H1 (cell line): Measurements from ENCODE around the gene SUCNR1.

Experiments
- BCL11A ChIP-seq, 2 experiments: IDR thresholded peaks; one replicate each; pipeline ENCODE4 v1.6.1; 2011; ENCODE audit warnings: low read depth in 2 of 2, low read length in 2 of 2, mild to moderate bottlenecking in 2 of 2
- CHD2 ChIP-seq: IDR thresholded peaks from 2 replicates; pipeline ENCODE4 v1.6.1; 2012; ENCODE audit warnings: low read length, improper control_type of control experiment
- EP300 ChIP-seq, 2 experiments: IDR thresholded peaks; 1 replicate in 1 of 2; 2 replicates in 1 of 2; pipeline ENCODE4 v1.6.1; 2011 to 2012; ENCODE audit warnings: low read depth in 2 of 2, low read length in 2 of 2, mild to moderate bottlenecking in 2 of 2, borderline replicate concordance in 1 of 2, inconsistent platforms in 1 of 2, moderate library complexity in 1 of 2
- EZH2 ChIP-seq: fragments of 200-600 bp; sonication (generic); IDR thresholded peaks from 2 replicates; pipeline ENCODE4 v1.7.1; 2012; ENCODE audit warnings: low read depth, mild to moderate bottlenecking, moderate library complexity, low read length, inconsistent platforms; ENCODE audit not compliant: severe bottlenecking
- HDAC2 ChIP-seq, 2 experiments: fragments of 300-600 bp in 1 of 2; sonication (generic) in 1 of 2; IDR thresholded peaks; 2 replicates each; pipeline ENCODE4 v1.6.1; 2011 to 2012; ENCODE audit warnings: low read depth in 2 of 2, low read length in 2 of 2, mild to moderate bottlenecking in 2 of 2, moderate library complexity in 2 of 2, borderline replicate concordance in 1 of 2, inconsistent platforms in 1 of 2
- POLR2A ChIP-seq, 2 experiments: IDR thresholded peaks; 1 replicate in 1 of 2; 2 replicates in 1 of 2; pipeline ENCODE4 v1.6.1; 2011; ENCODE audit warnings: low read depth in 2 of 2, low read length in 2 of 2, mild to moderate bottlenecking in 2 of 2; ENCODE audit errors: control extremely low read depth in 1 of 2
- POLR2AphosphoS5 ChIP-seq: IDR thresholded peaks from 2 replicates; pipeline ENCODE4 v1.6.1; 2011; ENCODE audit warnings: low read depth, low read length
- RAD21 ChIP-seq, 2 experiments: IDR thresholded peaks in 1 of 2; conservative IDR thresholded peaks in 1 of 2; 2 replicates each; pipeline ENCODE4 v1.6.1; 2011; ENCODE audit warnings: low read depth in 2 of 2, low read length in 2 of 2, improper control_type of control experiment in 1 of 2, inconsistent platforms in 1 of 2, mild to moderate bottlenecking in 1 of 2, moderate library complexity in 1 of 2
- RFX5 ChIP-seq: IDR thresholded peaks from 2 replicates; pipeline ENCODE4 v1.6.1; 2011; ENCODE audit warnings: low read depth, low read length, improper control_type of control experiment, borderline replicate concordance
- RXRA ChIP-seq: IDR thresholded peaks from 2 replicates; pipeline ENCODE4 v1.6.1; 2011; ENCODE audit warnings: low read depth, mild to moderate bottlenecking, low read length, moderate library complexity; ENCODE audit not compliant: insufficient read depth
- TCF12 ChIP-seq: IDR thresholded peaks from 2 replicates; pipeline ENCODE4 v1.6.1; 2011; ENCODE audit warnings: low read depth, mild to moderate bottlenecking, low read length
- TF ChIP-seq, protein P1 (sequence below), 3 experiments: IDR thresholded peaks; 1 replicate in 2 of 3; 2 replicates in 1 of 3; pipeline versions ENCODE4 v1.5.1 to v1.6.1; 2011; ENCODE audit warnings: low read length in 3 of 3, mild to moderate bottlenecking in 3 of 3, inconsistent platforms in 2 of 3, low read depth in 1 of 3, moderate library complexity in 1 of 3; ENCODE audit not compliant: insufficient read depth in 1 of 3; ENCODE audit errors: control extremely low read depth in 1 of 3
- TF ChIP-seq, protein P2 (sequence below): IDR thresholded peaks from 2 replicates; pipeline ENCODE4 v1.6.1; 2012; ENCODE audit warnings: low read length, inconsistent platforms
- TF ChIP-seq, protein P3 (sequence below): IDR thresholded peaks from 2 replicates; pipeline ENCODE4 v1.6.1; 2011; ENCODE audit warnings: low read length, improper control_type of control experiment

DNA sequence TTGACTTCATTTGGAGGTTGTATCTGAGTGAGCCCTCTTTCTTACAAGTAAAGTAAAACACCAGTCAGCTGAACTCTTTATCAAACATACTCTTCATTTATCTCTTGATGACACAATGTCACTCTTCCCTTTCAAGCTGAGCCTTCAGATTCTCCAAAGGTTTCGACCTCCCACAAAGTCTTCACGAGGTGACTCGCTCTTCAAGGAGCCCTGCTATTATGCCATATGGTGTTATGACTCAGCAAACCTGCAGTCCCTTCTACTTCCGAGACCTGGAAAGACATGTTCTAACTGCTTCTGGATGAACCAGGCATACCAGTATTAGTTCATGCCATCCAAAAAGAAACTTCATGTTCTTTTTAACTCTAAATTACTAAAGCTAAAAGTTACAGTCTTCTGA, 36.4 kb upstream of the SUCNR1 start:
- TF ChIP-seq RAD21 (IDR thresholded peaks at IDR 0.05 in 1 of 2, conservative IDR thresholded peaks at IDR 0.05 in 1 of 2; ENCODE audit: low read depth in 2 of 2, low read length in 2 of 2) = no peak
- no peak for TF ChIP-seq POLR2A (IDR thresholded peaks at IDR 0.05; ENCODE audit: control extremely low read depth in 1 of 2, low read depth in 2 of 2, low read length in 2 of 2)
- TF ChIP-seq POLR2AphosphoS5 = no peak
- no peak for TF ChIP-seq RFX5
- TF ChIP-seq, protein P1, sequence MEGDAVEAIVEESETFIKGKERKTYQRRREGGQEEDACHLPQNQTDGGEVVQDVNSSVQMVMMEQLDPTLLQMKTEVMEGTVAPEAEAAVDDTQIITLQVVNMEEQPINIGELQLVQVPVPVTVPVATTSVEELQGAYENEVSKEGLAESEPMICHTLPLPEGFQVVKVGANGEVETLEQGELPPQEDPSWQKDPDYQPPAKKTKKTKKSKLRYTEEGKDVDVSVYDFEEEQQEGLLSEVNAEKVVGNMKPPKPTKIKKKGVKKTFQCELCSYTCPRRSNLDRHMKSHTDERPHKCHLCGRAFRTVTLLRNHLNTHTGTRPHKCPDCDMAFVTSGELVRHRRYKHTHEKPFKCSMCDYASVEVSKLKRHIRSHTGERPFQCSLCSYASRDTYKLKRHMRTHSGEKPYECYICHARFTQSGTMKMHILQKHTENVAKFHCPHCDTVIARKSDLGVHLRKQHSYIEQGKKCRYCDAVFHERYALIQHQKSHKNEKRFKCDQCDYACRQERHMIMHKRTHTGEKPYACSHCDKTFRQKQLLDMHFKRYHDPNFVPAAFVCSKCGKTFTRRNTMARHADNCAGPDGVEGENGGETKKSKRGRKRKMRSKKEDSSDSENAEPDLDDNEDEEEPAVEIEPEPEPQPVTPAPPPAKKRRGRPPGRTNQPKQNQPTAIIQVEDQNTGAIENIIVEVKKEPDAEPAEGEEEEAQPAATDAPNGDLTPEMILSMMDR (IDR thresholded peaks at IDR 0.05; ENCODE audit: control extremely low read depth in 1 of 3, insufficient read depth in 1 of 3, low read depth in 1 of 3, low read length in 3 of 3) = no peak
- TF ChIP-seq, protein P2, sequence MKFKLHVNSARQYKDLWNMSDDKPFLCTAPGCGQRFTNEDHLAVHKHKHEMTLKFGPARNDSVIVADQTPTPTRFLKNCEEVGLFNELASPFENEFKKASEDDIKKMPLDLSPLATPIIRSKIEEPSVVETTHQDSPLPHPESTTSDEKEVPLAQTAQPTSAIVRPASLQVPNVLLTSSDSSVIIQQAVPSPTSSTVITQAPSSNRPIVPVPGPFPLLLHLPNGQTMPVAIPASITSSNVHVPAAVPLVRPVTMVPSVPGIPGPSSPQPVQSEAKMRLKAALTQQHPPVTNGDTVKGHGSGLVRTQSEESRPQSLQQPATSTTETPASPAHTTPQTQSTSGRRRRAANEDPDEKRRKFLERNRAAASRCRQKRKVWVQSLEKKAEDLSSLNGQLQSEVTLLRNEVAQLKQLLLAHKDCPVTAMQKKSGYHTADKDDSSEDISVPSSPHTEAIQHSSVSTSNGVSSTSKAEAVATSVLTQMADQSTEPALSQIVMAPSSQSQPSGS = no peak
- no peak for TF ChIP-seq EZH2
- TF ChIP-seq RXRA = no peak
- no peak for TF ChIP-seq TCF12
- TF ChIP-seq, protein P3, sequence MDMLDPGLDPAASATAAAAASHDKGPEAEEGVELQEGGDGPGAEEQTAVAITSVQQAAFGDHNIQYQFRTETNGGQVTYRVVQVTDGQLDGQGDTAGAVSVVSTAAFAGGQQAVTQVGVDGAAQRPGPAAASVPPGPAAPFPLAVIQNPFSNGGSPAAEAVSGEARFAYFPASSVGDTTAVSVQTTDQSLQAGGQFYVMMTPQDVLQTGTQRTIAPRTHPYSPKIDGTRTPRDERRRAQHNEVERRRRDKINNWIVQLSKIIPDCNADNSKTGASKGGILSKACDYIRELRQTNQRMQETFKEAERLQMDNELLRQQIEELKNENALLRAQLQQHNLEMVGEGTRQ = no peak
- TF ChIP-seq CHD2 = no peak
- no peak for TF ChIP-seq EP300 (IDR thresholded peaks at IDR 0.05; ENCODE audit: borderline replicate concordance in 1 of 2, low read depth in 2 of 2, low read length in 2 of 2)
- TF ChIP-seq HDAC2 (IDR thresholded peaks at IDR 0.05; ENCODE audit: borderline replicate concordance in 1 of 2, low read depth in 2 of 2, low read length in 2 of 2) = no peak
- no peak for TF ChIP-seq BCL11A (IDR thresholded peaks at IDR 0.05; ENCODE audit: low read depth in 2 of 2, low read length in 2 of 2)
